NCI-H446 treated with DMSO at 0.1 percent for 48 hours (cell line): ENCODE data around the gene P3R3URF.

Source experiments
- DNase-seq: peaks from one replicate; lab custom pipeline; 2025; lab: John Stamatoyannopoulos, UW

Gene P3R3URF

GRCh38 chr1:46193984-46194570 is 17.8 kb upstream of the P3R3URF start:
- no peak for DNase-seq

DNA sequence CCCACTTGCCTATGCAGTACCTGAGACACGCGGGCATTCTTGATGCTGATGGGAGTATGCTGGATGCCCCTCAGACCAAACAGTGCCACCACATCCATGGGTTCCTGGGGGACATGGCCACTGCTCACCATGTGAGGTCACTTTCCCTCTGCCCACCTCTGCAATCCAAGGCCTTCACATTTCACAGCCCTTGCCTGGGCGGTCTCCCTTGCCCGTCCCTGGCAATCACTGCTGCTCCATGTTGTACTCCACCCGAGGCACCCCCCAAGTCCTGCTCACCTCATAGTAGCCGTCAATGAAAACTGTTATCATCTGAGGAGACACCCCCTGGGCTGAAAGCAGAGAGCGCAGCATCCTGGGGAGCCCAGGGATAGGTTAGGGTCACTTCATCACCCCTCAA is 17.0 kb upstream of the P3R3URF start:
- DNase-seq: no peak

- DNase-seq: no peak
Measured at GRCh38 chr1:46192171-46192570, 15.9 kb upstream of the P3R3URF start.

- DNase-seq: no peak
Measured at GRCh38 chr1:46191033-46191701, 14.9 kb upstream of the P3R3URF start.

DNA sequence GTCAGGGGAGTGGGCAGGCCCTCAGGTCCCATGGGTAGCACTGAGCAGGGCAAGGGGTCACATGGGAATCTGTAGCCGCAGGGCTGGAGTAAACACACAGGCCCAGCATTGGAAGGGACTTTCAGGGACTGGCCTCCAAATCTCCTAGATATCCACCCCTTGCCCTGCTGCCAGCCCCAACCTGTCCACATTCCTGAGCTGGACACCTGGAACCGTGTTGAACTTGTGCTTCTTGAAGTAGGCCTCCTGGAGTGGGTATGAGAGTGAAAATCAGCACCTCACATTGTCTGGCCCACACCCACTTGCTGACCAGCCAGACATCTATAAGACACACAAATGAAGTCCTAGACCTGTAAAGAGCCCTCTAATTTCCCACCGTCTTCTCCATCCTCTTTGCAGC is 14.3 kb upstream of the P3R3URF start:
- no peak for DNase-seq

- no peak for DNase-seq
Measured at GRCh38 chr1:46188295-46189030, 12.2 kb upstream of the P3R3URF start.

DNA sequence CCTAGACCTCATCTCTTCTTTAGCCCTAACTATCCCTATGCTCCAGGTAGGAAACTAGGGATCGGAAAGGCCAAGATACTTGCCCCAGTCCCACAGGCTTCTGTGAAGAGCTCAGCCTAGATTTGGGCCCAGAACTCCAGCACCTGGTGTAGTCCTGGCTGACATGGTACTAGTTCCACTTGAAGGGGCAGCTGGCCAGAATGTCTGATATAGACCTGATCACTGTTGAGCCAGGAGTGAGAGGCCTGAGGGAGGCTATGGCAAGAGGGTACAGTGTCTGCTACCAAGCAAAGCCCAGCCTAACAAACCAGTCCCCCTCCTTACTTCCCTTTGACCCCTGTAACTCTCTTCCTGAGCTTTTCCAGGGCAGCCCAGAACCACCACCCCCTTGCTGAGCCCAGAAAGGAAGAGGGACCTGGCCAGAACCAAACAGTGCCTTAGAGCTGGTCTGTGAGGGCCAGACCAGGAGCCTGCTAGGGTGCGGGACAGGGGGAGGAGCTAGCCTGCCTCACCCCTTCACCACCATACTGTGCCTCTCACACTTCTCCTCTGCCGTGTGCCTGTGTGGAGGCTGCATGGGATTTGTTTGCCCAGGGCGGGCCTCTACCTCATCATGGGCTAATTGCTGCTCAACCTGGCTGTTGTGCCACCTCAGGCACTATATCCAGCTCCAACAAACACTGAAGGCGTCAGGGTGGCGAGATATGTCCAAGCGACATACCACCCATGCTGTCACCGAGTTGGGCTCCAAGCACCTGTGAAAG is 11.0 kb upstream of the P3R3URF start:
- DNase-seq: no peak

GRCh38 chr1:46186076-46186475 is 9.8 kb upstream of the P3R3URF start:
- no peak for DNase-seq

DNA sequence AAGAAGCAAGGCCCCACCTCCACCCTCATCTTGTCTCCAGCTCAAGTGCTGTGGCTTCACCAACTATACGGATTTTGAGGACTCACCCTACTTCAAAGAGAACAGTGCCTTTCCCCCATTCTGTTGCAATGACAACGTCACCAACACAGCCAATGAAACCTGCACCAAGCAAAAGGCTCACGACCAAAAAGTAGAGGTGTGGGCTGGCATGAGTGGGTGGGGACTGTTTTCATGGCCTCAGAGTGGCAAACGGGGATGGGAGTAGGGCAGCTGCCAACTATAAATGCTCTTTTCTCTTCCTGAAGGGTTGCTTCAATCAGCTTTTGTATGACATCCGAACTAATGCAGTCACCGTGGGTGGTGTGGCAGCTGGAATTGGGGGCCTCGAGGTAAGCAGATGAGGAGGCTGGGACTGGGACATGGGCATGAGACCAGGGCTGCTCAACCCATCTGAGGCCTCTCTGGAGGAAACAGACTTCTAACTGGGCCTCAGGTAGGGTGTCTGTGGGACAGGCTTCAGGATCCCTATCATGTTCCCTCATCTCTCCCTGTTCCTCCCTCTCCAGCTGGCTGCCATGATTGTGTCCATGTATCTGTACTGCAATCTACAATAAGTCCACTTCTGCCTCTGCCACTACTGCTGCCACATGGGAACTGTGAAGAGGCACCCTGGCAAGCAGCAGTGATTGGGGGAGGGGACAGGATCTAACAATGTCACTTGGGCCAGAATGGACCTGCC is 8.8 kb upstream of the P3R3URF start:
- no peak for DNase-seq

DNA sequence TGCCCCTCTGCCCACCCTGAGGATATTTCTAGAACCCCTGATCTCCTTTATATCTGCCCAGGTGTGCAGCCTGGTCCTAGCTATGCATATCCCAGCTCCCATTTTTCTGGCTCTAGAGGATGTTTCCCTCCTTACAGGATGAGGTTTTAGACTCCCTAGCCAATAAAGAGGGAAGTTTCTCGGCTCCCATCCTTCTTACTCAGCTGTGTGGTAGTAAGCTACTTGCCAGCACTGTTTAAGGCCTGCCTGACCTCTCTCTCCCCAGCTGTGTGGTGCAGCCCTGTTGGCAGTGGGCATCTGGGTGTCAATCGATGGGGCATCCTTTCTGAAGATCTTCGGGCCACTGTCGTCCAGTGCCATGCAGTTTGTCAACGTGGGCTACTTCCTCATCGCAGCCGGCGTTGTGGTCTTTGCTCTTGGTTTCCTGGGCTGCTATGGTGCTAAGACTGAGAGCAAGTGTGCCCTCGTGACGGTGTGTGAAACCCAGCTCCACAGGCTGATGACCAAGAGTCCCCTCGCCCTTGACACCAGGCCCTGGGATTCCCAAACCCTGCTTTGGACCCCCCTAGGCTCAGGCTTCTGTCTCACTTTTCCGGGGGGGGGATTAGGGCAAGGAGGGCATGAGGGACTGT is 7.8 kb upstream of the P3R3URF start:
- DNase-seq: no peak

- peak; percentile 81 for DNase-seq
Measured at GRCh38 chr1:46183079-46183847, 7.0 kb upstream of the P3R3URF start.

DNA sequence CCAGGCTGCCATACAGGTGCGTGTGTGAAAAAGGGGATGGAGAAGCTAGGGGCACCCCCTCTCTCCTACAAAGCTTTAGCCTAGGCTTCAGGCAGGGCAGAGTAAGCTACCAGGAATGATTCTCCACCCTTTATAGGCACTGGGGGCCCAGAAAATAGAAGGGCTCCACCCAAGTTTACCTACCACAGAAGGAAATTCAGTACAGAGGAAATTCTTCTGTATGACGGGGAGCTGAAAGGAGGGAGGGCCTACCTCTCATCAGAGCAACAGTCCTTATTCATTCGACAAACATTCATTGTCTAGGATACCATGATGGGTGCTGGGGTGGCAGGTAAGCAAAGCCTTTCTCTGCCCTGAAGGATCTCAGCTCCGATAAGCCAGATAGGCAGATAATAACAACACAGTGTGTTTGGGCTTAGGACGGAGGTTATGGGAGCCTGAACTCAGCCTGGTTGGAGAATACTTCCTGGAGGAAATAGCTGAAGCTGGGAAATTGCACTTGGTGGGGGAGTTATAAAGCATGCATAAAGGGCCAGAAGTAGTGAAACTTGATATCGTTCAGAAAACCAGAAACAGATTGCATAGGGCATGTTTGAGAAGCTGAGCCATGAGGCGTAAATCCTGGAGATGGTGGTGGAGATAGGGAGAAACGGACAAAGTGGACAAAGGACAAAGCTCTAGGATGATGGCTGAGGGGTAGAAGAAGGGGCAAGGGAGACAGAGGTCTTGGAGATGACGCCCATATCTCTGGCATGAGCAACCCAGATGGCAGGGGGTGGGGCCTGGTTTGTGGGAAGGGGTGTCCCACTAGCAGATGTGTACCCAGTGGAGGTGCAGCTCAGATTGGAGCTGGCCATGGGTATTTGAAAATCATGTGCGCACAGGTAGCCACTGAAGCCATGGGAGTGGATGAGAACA is 5.3 kb upstream of the P3R3URF start:
- DNase-seq: peak; percentile 20

GRCh38 chr1:46180082-46180616 is 3.9 kb upstream of the P3R3URF start:
- DNase-seq: no peak

GRCh38 chr1:46179138-46180081 is 3.1 kb upstream of the P3R3URF start:
- peak; percentile 78 for DNase-seq

DNA sequence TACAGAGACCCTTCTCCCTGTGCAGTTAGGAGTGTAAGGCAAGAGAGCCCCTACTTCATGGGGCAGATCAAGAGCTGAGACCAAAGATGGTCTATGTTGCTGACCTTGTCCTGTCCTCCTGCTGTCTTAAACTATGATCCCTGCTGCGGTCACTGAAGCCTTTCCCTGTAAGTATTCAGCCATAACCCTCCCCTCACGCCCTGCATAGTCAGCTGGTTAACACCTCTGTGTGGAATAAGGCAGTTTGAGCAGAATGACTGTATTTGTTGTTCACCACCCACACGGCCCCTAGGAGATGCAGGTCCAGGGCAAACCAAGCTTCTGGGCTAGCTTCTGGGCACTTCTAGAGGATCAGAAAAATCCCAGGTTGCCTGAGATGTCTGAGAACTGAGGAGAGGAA is 1.0 kb downstream of the P3R3URF start:
- DNase-seq: no peak

GRCh38 chr1:46174448-46175231 is 1.6 kb downstream of the P3R3URF start, which contains the start of gene TSPAN1:
Gene TSPAN1 (plus strand): TSS chr1:46175087. CDS start chr1:46181108, 6,021 bp downstream.
- no peak for DNase-seq

DNA sequence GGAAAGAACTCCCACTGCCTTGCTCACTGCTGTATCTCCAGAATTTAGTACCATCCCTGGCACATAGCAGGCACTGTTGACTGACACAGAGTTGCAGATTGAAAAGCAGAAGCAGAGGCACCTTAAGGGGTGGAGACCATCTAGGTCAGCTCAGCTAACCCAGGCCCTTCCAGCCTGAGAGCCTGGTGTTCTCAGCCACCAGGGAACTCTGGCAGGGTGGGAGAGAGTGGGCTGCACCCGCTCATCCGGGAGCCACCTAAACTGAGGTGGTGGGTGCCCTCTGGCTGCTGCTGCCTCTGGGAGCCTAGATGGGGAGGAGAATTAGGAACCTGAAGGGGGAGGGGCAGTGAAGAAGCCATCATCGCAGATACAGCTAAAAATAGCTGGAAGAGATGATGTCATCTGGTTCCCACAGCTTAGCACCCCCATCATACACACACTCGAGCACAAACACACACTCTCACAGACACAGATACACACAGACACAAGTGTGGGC is 2.9 kb downstream of the P3R3URF start:
- DNase-seq: no peak
